Measurements from ENCODE around the gene CLDN22. TPM values are rescaled to one million over a fixed set of nuclear protein-coding genes. Genes with fewer than 3 reads are reported as not detected.

The CLDN22 gene
- total and polyA plus RNA-seq, 10 of the 15 experiments (the other 5 are each of a cell fraction or from before 2014, with no cell fraction given) = not detected

GRCh38 chr4:183323295-183323694, 3.2 kb upstream of the CLDN22 start:
- ChIA-PET CTCF (no interaction called here), POLR2A (no interaction called here), SMC1A (ENCODE audit: uncharacterized antibody, unreplicated experiment) (no interaction called here), RAD21 (ENCODE audit: unreplicated experiment) (no interaction called here)
- Histone ChIP-seq H3K4me1 (ENCODE audit: control insufficient read depth, insufficient read depth, low read length) (no peaks in the 10 kb centered on the region), H3K4me2 (ENCODE audit: control insufficient read depth, insufficient read depth) (no peak overlapping the region), H3K9me3 (replicated peaks; ENCODE audit: control insufficient read depth, insufficient read depth, low read length) (no peaks in the 10 kb centered on the region; the same call in 2 of the 3 replicates), H3K27ac (ENCODE audit: control insufficient read depth, insufficient read depth) (no peak overlapping the region), H3K79me2 (ENCODE audit: control insufficient read depth, insufficient read depth, low read length) (no peaks in the 10 kb centered on the region), H2AFZ (ENCODE audit: control insufficient read depth, low read depth, low read length) (no peak overlapping the region), H3K4me3 (no peak overlapping the region), H3K9ac (ENCODE audit: control insufficient read depth, insufficient read depth, low read length) (no peak overlapping the region), H3K36me3 (ENCODE audit: control insufficient read depth in 2 of 2, insufficient read depth in 2 of 2, low read length in 1 of 2) (no peaks in the 10 kb centered on the region), H3K27me3 (replicated peaks in 1 of 2; ENCODE audit: control insufficient read depth in 2 of 2, insufficient read depth in 2 of 2, low read length in 1 of 2) (no peaks in the 10 kb centered on the region; a peak in 1 of 4 replicates), H4K20me1 (ENCODE audit: control insufficient read depth, insufficient read depth) (no peaks in the 10 kb centered on the region)
- intact Hi-C loops (cut with micrococcal nuclease; ENCODE audit: unreplicated experiment) = no loop called here
- FAIRE-seq (no peak), ATAC-seq (no peak), DNase-seq (ENCODE audit: low read depth, low spot score) (no peak)
- WGBS (ENCODE audit: insufficient coverage, insufficient replicate concordance, low lambda C conversion rate, missing lambda C conversion rate) = 28% methylated on average over 6 of the region's 6 CpGs
- in situ Hi-C loops (cut with MboI) = no loop called here
- no peak for TF ChIP-seq MEF2B (IDR thresholded peaks at IDR 0.05; ENCODE audit: partially characterized antibody, poor library complexity, severe bottlenecking)
- no peak for TF ChIP-seq HDAC6 (IDR thresholded peaks at IDR 0.05; ENCODE audit: unreplicated experiment)
- TF ChIP-seq KDM1A (IDR thresholded peaks at IDR 0.05; ENCODE audit: borderline replicate concordance) = no peak
- TF ChIP-seq NR2C1 (IDR thresholded peaks at IDR 0.05) = no peak
- no peak for TF ChIP-seq RCOR1 (conservative IDR thresholded peaks at IDR 0.05; ENCODE audit: low read depth, low read length)
- no peak for TF ChIP-seq KLF5 (IDR thresholded peaks at IDR 0.05; ENCODE audit: partially characterized antibody)
- no peak for TF ChIP-seq BRCA1 (IDR thresholded peaks at IDR 0.05; ENCODE audit: low read depth, low read length)
- no peak for TF ChIP-seq FOXK2 (IDR thresholded peaks at IDR 0.05)
- no peak for TF ChIP-seq SUZ12 (IDR thresholded peaks at IDR 0.05; ENCODE audit: unreplicated experiment)
- TF ChIP-seq STAT3 (IDR thresholded peaks at IDR 0.05; ENCODE audit: low read depth, low read length) = no peak
- TF ChIP-seq BHLHE40 (IDR thresholded peaks at IDR 0.05; ENCODE audit: borderline replicate concordance in 1 of 2, low read depth in 2 of 2, low read length in 1 of 2) = no peak
- no peak for TF ChIP-seq TBL1XR1 (IDR thresholded peaks at IDR 0.05; ENCODE audit: low read depth, low read length)
- no peak for TF ChIP-seq POLR2AphosphoS2 (IDR thresholded peaks at IDR 0.05; ENCODE audit: low read depth, low read length)
- TF ChIP-seq CEBPZ (IDR thresholded peaks at IDR 0.05; ENCODE audit: low read depth, low read length) = no peak
- TF ChIP-seq ZNF24 (IDR thresholded peaks at IDR 0.05) = no peak
- no peak for TF ChIP-seq CTCF (IDR thresholded peaks at IDR 0.05 in 2 of 3, conservative IDR thresholded peaks at IDR 0.05 in 1 of 3; ENCODE audit: control insufficient read depth in 2 of 3, extremely low read depth in 1 of 3, insufficient read depth in 1 of 3, low read depth in 3 of 3, low read length in 3 of 3)
- no peak for TF ChIP-seq IRF4 (IDR thresholded peaks at IDR 0.05; ENCODE audit: low read depth, low read length)
- TF ChIP-seq ZNF217 (IDR thresholded peaks at IDR 0.05) = no peak
- TF ChIP-seq ZSCAN29 (IDR thresholded peaks at IDR 0.05) = no peak
- no TSS peak for BruUV-seq (replicated peaks)

Measured in GM12878 (cell line).